Right lobe of liver (tissue), 6 donors: ENCODE results near the gene WIZ. TPM values are rescaled to one million over a fixed set of nuclear protein-coding genes. Genes with fewer than 3 reads are reported as not detected.

Experiments
- ATAC-seq, 4 donors: fragments of 200-7000 bp; cut with Tn5 transposase; one replicate each; pipeline ENCODE4 v1.9.1; 2020; ENCODE audit warnings: mild to moderate bottlenecking in 4 of 4, moderate library complexity in 4 of 4
- DNase-seq, 3 donors: peaks; one replicate each; pipeline ENCODE4 v3.0.0-alpha.2; 2020
- H3K27ac ChIP-seq, 3 donors: fragments of 200-600 bp; one replicate each; pipeline ENCODE4 v1.8.0; 2022
- H3K27me3 ChIP-seq, 2 donors: fragments of 200-600 bp; one replicate each; pipeline ENCODE4 v1.8.0; 2022
- H3K36me3 ChIP-seq, 4 donors: fragments of 200-600 bp; sonication (generic) in 1 of 4; one replicate each; pipeline versions ENCODE4 v1.5.1 to v1.8.0; 2017 to 2022; ENCODE audit warnings: control low read depth in 1 of 4
- H3K4me1 ChIP-seq, 4 donors: fragments of 200-600 bp; sonication (generic) in 1 of 4; one replicate each; pipeline versions ENCODE4 v1.5.1 to v1.8.0; 2017 to 2022; ENCODE audit warnings: control low read depth in 1 of 4
- H3K4me3 ChIP-seq, 3 donors: fragments of 200-600 bp; one replicate each; pipeline ENCODE4 v1.8.0; 2022
- H3K9me3 ChIP-seq, 4 donors: fragments of 200-600 bp; sonication (generic) in 1 of 4; one replicate each; pipeline versions ENCODE4 v1.5.1 to v1.8.0; 2017 to 2022; ENCODE audit warnings: control low read depth in 1 of 4
- POLR2A ChIP-seq: fragments of 450-650 bp; IDR thresholded peaks from one replicate; pipeline ENCODE4 v1.6.1; 2017; ENCODE audit warnings: antibody characterized with exemption, mild to moderate bottlenecking
- WGBS: methylation state at CpG from one replicate; pipeline ENCODE4 v1.1.6; 2018; ENCODE audit warnings: low coverage, low lambda C conversion rate; ENCODE audit not compliant: insufficient coverage; ENCODE audit errors: missing lambda C conversion rate; 5-methylcytosine and 5-hydroxymethylcytosine counted together
- intact Hi-C, 2 donors: fragments of 100-400 bp; cut with DNase I; formaldehyde crosslinking; loops; one replicate each; pipeline versions ENCODE4 v1.11.2 to v1.14.1; 2022
- total RNA-seq, 6 experiments: library from RNA; depleted of rRNA in 2 of 6; stranded (reverse); fragments of >200 nt in 2 of 6; fragmentation: NEBNext Ultra II Directional in 3 of 6; extraction: Animal tissue kit (Norgen Biotek cat#: 25700) in 3 of 6; gene quantifications; one replicate each; pipeline versions ENCODE4 v1.1.0 to v1.2.4, GENCODE V29; 2016 to 2023
- TF ChIP-seq, protein P1 (sequence below), 4 donors: fragments of 200-600 bp in 3 of 4; fragments of 450-650 bp in 1 of 4; IDR thresholded peaks; one replicate each; pipeline versions ENCODE4 v1.5.1 to v1.8.0; 2016 to 2022; ENCODE audit warnings: antibody characterized with exemption in 4 of 4, mild to moderate bottlenecking in 2 of 4
- donor health status: DM: no; HTN: yes; CAD: no.
- donor health status: DM: no; HTN: no; CAD: no.
- donor health status: DM: no; HTN: no; CAD: no.
- donor health status: DM: no; HTN: yes; CAD: no.
- donor health status: DM: no; HTN: yes; CAD: no.

WIZ gene
- total RNA-seq, 6 experiments from 2014 or later: 12.5 to 24.4 (median 14.6) TPM

DNA sequence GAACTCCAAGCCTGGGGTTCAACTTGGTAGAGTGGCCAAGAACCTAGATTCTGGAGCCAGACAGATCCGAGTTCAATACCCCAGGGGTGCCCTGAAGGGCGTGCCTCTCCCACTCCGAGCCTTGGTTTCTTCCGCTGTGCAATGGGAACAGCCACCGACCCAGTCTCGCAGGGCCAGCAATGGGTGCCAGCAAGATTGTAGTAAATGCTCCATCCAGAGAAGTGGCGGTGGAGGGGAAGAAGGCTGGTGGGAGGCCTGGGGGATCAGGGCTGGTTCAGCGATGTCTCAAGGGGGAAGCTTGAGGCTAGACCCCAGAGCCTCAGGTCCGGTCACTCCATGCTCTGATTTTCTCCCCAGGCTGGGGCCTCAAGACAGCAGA is 4.5 kb downstream of the WIZ start:
- Histone ChIP-seq H3K9me3 (no peaks in the 10 kb centered on the region), H3K27me3 (no peaks in the 10 kb centered on the region), H3K27ac (no peak overlapping the region), H3K36me3 (no peaks in the 10 kb centered on the region), H3K4me3 (no peak overlapping the region), H3K4me1 (peaks cover 0 to 24% (median 7%) of the 10 kb centered on the region in 4 donors)
- ATAC-seq (no peak), DNase-seq (no peak)
- TF ChIP-seq POLR2A: no peak
- TF ChIP-seq, protein P1, sequence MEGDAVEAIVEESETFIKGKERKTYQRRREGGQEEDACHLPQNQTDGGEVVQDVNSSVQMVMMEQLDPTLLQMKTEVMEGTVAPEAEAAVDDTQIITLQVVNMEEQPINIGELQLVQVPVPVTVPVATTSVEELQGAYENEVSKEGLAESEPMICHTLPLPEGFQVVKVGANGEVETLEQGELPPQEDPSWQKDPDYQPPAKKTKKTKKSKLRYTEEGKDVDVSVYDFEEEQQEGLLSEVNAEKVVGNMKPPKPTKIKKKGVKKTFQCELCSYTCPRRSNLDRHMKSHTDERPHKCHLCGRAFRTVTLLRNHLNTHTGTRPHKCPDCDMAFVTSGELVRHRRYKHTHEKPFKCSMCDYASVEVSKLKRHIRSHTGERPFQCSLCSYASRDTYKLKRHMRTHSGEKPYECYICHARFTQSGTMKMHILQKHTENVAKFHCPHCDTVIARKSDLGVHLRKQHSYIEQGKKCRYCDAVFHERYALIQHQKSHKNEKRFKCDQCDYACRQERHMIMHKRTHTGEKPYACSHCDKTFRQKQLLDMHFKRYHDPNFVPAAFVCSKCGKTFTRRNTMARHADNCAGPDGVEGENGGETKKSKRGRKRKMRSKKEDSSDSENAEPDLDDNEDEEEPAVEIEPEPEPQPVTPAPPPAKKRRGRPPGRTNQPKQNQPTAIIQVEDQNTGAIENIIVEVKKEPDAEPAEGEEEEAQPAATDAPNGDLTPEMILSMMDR (IDR thresholded peaks at IDR 0.05): no peak
- intact Hi-C loops: loop anchor here in 1 of 2 donors (10.0 kb wide), 1 partner anchor 260 kb away; no protein-coding TSS in a partner anchor
- WGBS: no CpG with 5 or more reads among the region's 9 CpGs

GRCh38 chr19:15444505-15445226 is 5.1 kb downstream of the WIZ start:
- ATAC-seq: no peak
- intact Hi-C loops: loop anchor here in 1 of 2 donors (10.0 kb wide), 1 partner anchor 260 kb away; no protein-coding TSS in a partner anchor

GRCh38 chr19:15443838-15444237 is 5.9 kb downstream of the WIZ start:
- WGBS: 23% methylated on average over 8 of the region's 10 CpGs
- H3K27me3 ChIP-seq: no peaks in the 10 kb centered on the region
- no peaks in the 10 kb centered on the region for H3K36me3 ChIP-seq
- H3K9me3 ChIP-seq: no peaks in the 10 kb centered on the region
- H3K27ac ChIP-seq: no peak overlapping the region
- intact Hi-C loops: loop anchor here in 1 of 2 donors (10.0 kb wide), 1 partner anchor 259 kb away; no protein-coding TSS in a partner anchor
- peaks cover 0 to 20% (median 7%) of the 10 kb centered on the region in 4 donors for H3K4me1 ChIP-seq
- H3K4me3 ChIP-seq: no peak overlapping the region
- TF ChIP-seq, protein P1 (IDR thresholded peaks at IDR 0.05): no peak
- no peak for TF ChIP-seq POLR2A
- peak; percentile 43 to 82 (median 70) for ATAC-seq
- peak; percentile 47 to 91 (median 88) for DNase-seq

More at GRCh38 chr19:15444505-15445226, 5.1 kb downstream of the WIZ start:
- DNase-seq: no peak
- Histone ChIP-seq H3K4me1 (peaks cover 0 to 24% (median 7%) of the 10 kb centered on the region in 4 donors), H3K27ac (no peak overlapping the region), H3K36me3 (no peaks in the 10 kb centered on the region), H3K4me3 (no peak overlapping the region), H3K9me3 (no peaks in the 10 kb centered on the region), H3K27me3 (no peaks in the 10 kb centered on the region)
- 80% methylated on average over 1 of the region's 15 CpGs for WGBS
- TF ChIP-seq, protein P1 (IDR thresholded peaks at IDR 0.05): no peak
- TF ChIP-seq POLR2A: no peak

GRCh38 chr19:15443325-15443724 is 6.4 kb downstream of the WIZ start:
- DNase-seq (no peak), ATAC-seq (no peak)
- H3K27me3 ChIP-seq: no peaks in the 10 kb centered on the region
- peaks cover 0 to 23% (median 8%) of the 10 kb centered on the region in 4 donors for H3K4me1 ChIP-seq
- no peaks in the 10 kb centered on the region for H3K9me3 ChIP-seq
- H3K4me3 ChIP-seq: no peak overlapping the region
- H3K27ac ChIP-seq: no peak overlapping the region
- H3K36me3 ChIP-seq: no peaks in the 10 kb centered on the region
- intact Hi-C loops: loop anchor here in 1 of 2 donors (10.0 kb wide), 1 partner anchor 259 kb away; no protein-coding TSS in a partner anchor
- TF ChIP-seq, protein P1 (IDR thresholded peaks at IDR 0.05): no peak
- no peak for TF ChIP-seq POLR2A
- 100% methylated on average over 1 of the region's 3 CpGs for WGBS
